Activated T-helper 17 cell treated with anti-CD3 and anti-CD28 coated beads, Interleukin-2, amount 50 U/mL, for 72 hours (primary cell): ENCODE measurements around the gene SERPINA1. TPM values are rescaled to one million over a fixed set of nuclear protein-coding genes. Genes with fewer than 3 reads are reported as not detected.
"Not testable (repeated sequence)": the region's sequence is repeated elsewhere in the genome, so short reads cannot be mapped to it uniquely, and the experiment has no call there.

Experiments
- ATAC-seq: fragments of 150-1000 bp; cut with Tn5 transposase; replicated peaks from 2 replicates; pipeline ENCODE4 v1.10.0; 2021; ENCODE audit warnings: mild to moderate bottlenecking, moderate library complexity
- H3K27ac Mint-ChIP-seq: one replicate; pipeline ENCODE4 v1.8.0; 2022; ENCODE audit warnings: mixed read lengths
- H3K27me3 Mint-ChIP-seq: one replicate; pipeline ENCODE4 v1.8.0; 2022; ENCODE audit warnings: mixed read lengths
- H3K36me3 Mint-ChIP-seq: one replicate; pipeline ENCODE4 v1.8.0; 2022; ENCODE audit warnings: low read depth, mild to moderate bottlenecking, mixed read lengths
- H3K4me1 Mint-ChIP-seq: one replicate; pipeline ENCODE4 v1.8.0; 2022; ENCODE audit warnings: mixed read lengths
- H3K4me3 Mint-ChIP-seq: one replicate; pipeline ENCODE4 v1.8.0; 2022; ENCODE audit warnings: mild to moderate bottlenecking, mixed read lengths
- H3K9me3 Mint-ChIP-seq: one replicate; pipeline ENCODE4 v1.8.0; 2022; ENCODE audit warnings: mixed read lengths
- total RNA-seq, 2 donors: library from RNA; stranded (reverse); gene quantifications; one replicate each; pipeline ENCODE4 v1.2.3, GENCODE V29; 2022

Gene SERPINA1
- total RNA-seq, 2 donors from 2014 or later: 1.3 to 160 TPM

GRCh38 chr14:94374749-94375260 lies 13.6 kb downstream of the SERPINA1 start:
- H3K4me3 Mint-ChIP-seq: no peak overlapping the region
- H3K27ac Mint-ChIP-seq: no peak overlapping the region
- peaks cover 21% of the 10 kb centered on the region for H3K4me1 Mint-ChIP-seq
- H3K36me3 Mint-ChIP-seq: peaks cover 28% of the 10 kb centered on the region
- ATAC-seq: no peak
- H3K9me3 Mint-ChIP-seq: peaks cover 4% of the 10 kb centered on the region
- H3K27me3 Mint-ChIP-seq: peaks cover 7% of the 10 kb centered on the region

GRCh38 chr14:94374116-94374515 lies 14.3 kb downstream of the SERPINA1 start:
- Mint-ChIP-seq H3K36me3 (peaks cover 22% of the 10 kb centered on the region), H3K4me3 (no peak overlapping the region), H3K9me3 (no peaks in the 10 kb centered on the region), H3K27ac (no peak overlapping the region), H3K27me3 (peaks cover 3% of the 10 kb centered on the region), H3K4me1 (peaks cover 14% of the 10 kb centered on the region)
- no peak for ATAC-seq

GRCh38 chr14:94373708-94374107 lies 14.7 kb downstream of the SERPINA1 start:
- no peaks in the 10 kb centered on the region for H3K9me3 Mint-ChIP-seq
- no peak overlapping the region for H3K4me3 Mint-ChIP-seq
- ATAC-seq: no peak
- H3K4me1 Mint-ChIP-seq: peaks cover 10% of the 10 kb centered on the region
- H3K36me3 Mint-ChIP-seq: peaks cover 17% of the 10 kb centered on the region
- H3K27ac Mint-ChIP-seq: no peak overlapping the region
- peaks cover 3% of the 10 kb centered on the region for H3K27me3 Mint-ChIP-seq

GRCh38 chr14:94372021-94372605 lies 16.3 kb downstream of the SERPINA1 start:
- ATAC-seq: no peak
- Mint-ChIP-seq H3K9me3 (no peaks in the 10 kb centered on the region), H3K27ac (no peak overlapping the region), H3K4me1 (peaks cover 5% of the 10 kb centered on the region), H3K36me3 (peaks cover 2% of the 10 kb centered on the region), H3K4me3 (no peak overlapping the region), H3K27me3 (peaks cover 3% of the 10 kb centered on the region)

GRCh38 chr14:94370524-94370910 lies 17.9 kb downstream of the SERPINA1 start:
- Mint-ChIP-seq H3K27ac (no peak overlapping the region), H3K4me1 (no peaks in the 10 kb centered on the region), H3K9me3 (no peaks in the 10 kb centered on the region), H3K36me3 (no peaks in the 10 kb centered on the region), H3K4me3 (no peak overlapping the region), H3K27me3 (peaks cover 3% of the 10 kb centered on the region)
- no peak for ATAC-seq

- H3K27ac Mint-ChIP-seq, H3K27me3 Mint-ChIP-seq, H3K9me3 Mint-ChIP-seq, H3K4me3 Mint-ChIP-seq, H3K36me3 Mint-ChIP-seq, ATAC-seq, H3K4me1 Mint-ChIP-seq: not testable (repeated sequence)
These were observed 18.5 kb downstream of the SERPINA1 start for GRCh38 chr14:94369766-94370523.

GRCh38 chr14:94368956-94369355 lies 19.4 kb downstream of the SERPINA1 start:
- ATAC-seq: no peak
- no peaks in the 10 kb centered on the region for H3K9me3 Mint-ChIP-seq
- no peaks in the 10 kb centered on the region for H3K4me1 Mint-ChIP-seq
- no peak overlapping the region for H3K4me3 Mint-ChIP-seq
- H3K27ac Mint-ChIP-seq: peak overlapping the region; percentile 70
- peaks cover 3% of the 10 kb centered on the region for H3K27me3 Mint-ChIP-seq
- no peaks in the 10 kb centered on the region for H3K36me3 Mint-ChIP-seq

GRCh38 chr14:94368243-94368590 lies 20.2 kb downstream of the SERPINA1 start:
- no peak overlapping the region for H3K27ac Mint-ChIP-seq
- no peaks in the 10 kb centered on the region for H3K4me1 Mint-ChIP-seq
- H3K36me3 Mint-ChIP-seq: no peaks in the 10 kb centered on the region
- no peak overlapping the region for H3K4me3 Mint-ChIP-seq
- peaks cover 3% of the 10 kb centered on the region for H3K27me3 Mint-ChIP-seq
- H3K9me3 Mint-ChIP-seq: no peaks in the 10 kb centered on the region
- no peak for ATAC-seq

GRCh38 chr14:94367347-94368242 lies 20.8 kb downstream of the SERPINA1 start:
- Mint-ChIP-seq H3K4me1 (no peaks in the 10 kb centered on the region), H3K27me3 (peaks cover 7% of the 10 kb centered on the region), H3K36me3 (no peaks in the 10 kb centered on the region), H3K4me3 (no peak overlapping the region), H3K9me3 (no peaks in the 10 kb centered on the region), H3K27ac (no peak overlapping the region)
- no peak for ATAC-seq

- H3K27ac Mint-ChIP-seq: no peak within 1 kb of the TSS
- H3K36me3 Mint-ChIP-seq: no peaks in the 10 kb centered on the region
- peaks cover 8% of the 10 kb centered on the region for H3K27me3 Mint-ChIP-seq
- no peaks in the 10 kb centered on the region for H3K9me3 Mint-ChIP-seq
- no peaks in the 10 kb centered on the region for H3K4me1 Mint-ChIP-seq
- H3K4me3 Mint-ChIP-seq: no peak within 1 kb of the TSS
- ATAC-seq: no peak
These were observed 22.1 kb downstream of the SERPINA1 start, which contains the start of gene SERPINA2 for GRCh38 chr14:94366146-94366915. Gene SERPINA2 (minus strand): TSS chr14:94366698.

- no peaks in the 10 kb centered on the region for H3K36me3 Mint-ChIP-seq
- no peak overlapping the region for H3K4me3 Mint-ChIP-seq
- H3K9me3 Mint-ChIP-seq: no peaks in the 10 kb centered on the region
- H3K27me3 Mint-ChIP-seq: peaks cover 8% of the 10 kb centered on the region
- no peak overlapping the region for H3K27ac Mint-ChIP-seq
- ATAC-seq: no peak
- no peaks in the 10 kb centered on the region for H3K4me1 Mint-ChIP-seq
These were observed 22.8 kb downstream of the SERPINA1 start for GRCh38 chr14:94365624-94366023.

GRCh38 chr14:94364964-94365363 lies 23.4 kb downstream of the SERPINA1 start:
- ATAC-seq: no peak
- no peak overlapping the region for H3K4me3 Mint-ChIP-seq
- no peak overlapping the region for H3K27ac Mint-ChIP-seq
- no peaks in the 10 kb centered on the region for H3K4me1 Mint-ChIP-seq
- no peaks in the 10 kb centered on the region for H3K9me3 Mint-ChIP-seq
- H3K27me3 Mint-ChIP-seq: peaks cover 8% of the 10 kb centered on the region
- no peaks in the 10 kb centered on the region for H3K36me3 Mint-ChIP-seq

- Mint-ChIP-seq H3K9me3 (no peaks in the 10 kb centered on the region), H3K27ac (no peak overlapping the region), H3K27me3 (peaks cover 8% of the 10 kb centered on the region), H3K4me3 (no peak overlapping the region), H3K36me3 (no peaks in the 10 kb centered on the region), H3K4me1 (no peaks in the 10 kb centered on the region)
- no peak for ATAC-seq
These were observed 24.4 kb downstream of the SERPINA1 start for GRCh38 chr14:94364037-94364436.

- Mint-ChIP-seq H3K4me1 (no peaks in the 10 kb centered on the region), H3K27me3 (peaks cover 8% of the 10 kb centered on the region), H3K27ac (no peak overlapping the region), H3K9me3 (no peaks in the 10 kb centered on the region), H3K36me3 (no peaks in the 10 kb centered on the region), H3K4me3 (no peak overlapping the region)
- peak; percentile 19 for ATAC-seq
These were observed 25.2 kb downstream of the SERPINA1 start for GRCh38 chr14:94363151-94363624.
